ENCODE results near the gene PLEKHA7.
"Not testable (repeated sequence)": the region's sequence is repeated elsewhere in the genome, so short reads cannot be mapped to it uniquely, and the experiment has no call there.

Gene PLEKHA7

DNA sequence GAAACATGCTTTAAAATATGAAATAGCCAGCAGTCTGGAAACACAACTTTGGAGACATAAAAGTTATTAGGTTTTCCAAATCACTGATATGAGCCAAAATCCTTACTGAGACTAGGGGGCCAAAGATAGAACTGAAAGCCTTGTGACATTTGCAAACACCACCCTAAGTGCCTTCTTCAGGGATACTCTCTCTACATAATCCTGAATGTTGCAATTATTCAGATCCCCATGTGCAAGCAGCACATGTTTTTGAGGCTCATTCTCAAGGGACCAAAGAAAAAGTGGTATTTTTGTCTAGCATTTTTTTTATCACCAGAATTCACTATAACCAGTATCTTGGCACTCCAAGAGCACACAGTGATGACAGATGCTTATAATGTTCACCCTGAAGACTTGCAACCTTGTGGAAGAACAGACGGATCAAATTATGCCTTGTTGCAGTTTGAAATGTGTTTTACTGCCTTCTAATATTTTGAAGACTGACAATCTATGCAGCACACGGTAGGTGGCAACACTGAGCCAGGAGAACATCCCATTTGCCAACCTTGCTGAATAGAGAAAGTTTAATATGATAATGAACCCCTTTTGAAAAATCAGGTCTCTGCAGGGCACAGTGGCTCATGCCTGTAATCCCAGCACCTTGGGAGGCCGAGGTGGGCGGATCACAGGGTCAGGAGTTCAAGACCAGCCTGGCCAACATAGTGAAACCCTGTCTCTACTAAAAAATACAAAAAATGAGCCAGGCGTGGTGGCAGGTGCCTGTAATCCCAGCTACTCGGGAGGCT is 78.5 kb downstream of the PLEKHA7 start:
- DNase-seq = no peak

DNA sequence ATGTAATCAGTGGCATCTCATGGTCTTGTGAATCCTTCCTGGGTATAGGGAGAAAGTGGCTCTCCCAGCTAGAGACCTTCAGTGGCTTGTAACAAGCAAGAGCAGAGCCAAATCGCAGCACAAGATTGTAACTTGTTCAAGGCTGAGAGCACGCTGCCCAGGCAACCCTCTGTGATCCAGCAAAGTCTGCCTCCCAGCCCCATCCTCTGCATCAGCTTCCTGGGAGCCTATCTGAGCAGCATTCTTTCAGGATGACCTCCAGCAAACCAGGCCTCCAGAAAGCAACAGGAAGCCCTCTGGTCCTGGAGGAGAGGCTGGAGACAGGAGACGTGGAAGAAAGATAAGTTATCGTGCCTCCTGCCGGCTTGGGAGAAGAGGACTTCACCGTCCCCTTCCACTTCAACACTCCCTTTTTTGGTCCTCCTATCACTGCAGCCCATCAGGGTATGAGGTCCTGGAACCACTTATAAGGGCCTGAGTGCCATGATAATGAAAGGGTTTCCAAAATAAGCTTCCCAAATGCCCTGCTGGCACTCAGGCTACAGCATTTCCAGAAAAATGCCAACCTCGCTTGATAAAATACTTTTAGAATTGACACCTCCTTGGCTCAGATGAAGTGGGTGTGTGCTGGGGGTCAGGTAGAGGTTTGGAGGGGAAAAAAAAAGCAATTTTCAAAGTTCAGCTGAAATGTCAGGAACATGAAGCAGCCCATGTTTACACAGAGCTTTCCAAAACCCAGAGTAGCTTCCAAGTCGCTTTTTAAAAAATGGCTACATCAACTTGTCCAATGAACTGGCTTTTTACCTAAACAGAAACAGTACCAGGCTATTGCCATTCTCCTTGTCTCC is 80.2 kb downstream of the PLEKHA7 start:
- no peak for DNase-seq

DNA sequence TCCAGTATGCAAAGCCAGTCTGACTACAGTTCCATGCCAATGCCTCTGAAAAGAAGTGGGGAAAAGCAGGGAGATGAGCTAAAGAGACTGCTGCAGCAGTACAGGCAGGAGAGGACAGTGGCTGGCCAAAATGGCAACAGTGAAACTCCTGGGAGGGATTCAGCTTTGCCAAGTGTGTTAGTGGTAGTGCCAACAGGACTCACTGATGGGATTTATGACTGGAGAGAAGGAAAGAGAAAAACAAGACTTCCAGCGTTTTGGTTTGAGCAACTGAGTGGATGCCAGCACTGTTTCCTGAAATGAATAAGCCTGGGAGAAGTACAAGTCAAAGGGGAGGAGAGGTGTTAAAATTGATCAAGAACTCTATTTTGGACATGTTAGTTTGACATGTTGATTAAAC is 80.9 kb downstream of the PLEKHA7 start:
- DNase-seq = no peak

DNA sequence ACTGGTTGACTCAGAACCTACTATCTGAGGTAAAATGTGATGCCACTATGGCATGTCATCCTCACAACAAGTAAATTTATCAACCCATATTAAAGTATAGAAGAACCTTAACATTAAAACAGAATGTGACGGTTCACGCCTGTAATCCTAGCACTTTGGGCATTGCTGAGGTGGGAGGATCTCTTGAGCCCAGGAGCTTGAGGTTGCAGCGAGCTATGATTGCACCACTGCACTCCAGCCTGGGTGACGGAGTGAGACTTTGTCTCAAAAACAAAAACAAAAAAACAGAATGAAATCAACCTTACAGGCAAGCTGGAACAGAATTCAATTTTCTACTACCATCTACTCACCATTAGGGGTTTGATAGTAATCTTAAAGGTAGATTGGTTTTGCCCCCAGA is 86.2 kb downstream of the PLEKHA7 start:
- no peak for DNase-seq

DNA sequence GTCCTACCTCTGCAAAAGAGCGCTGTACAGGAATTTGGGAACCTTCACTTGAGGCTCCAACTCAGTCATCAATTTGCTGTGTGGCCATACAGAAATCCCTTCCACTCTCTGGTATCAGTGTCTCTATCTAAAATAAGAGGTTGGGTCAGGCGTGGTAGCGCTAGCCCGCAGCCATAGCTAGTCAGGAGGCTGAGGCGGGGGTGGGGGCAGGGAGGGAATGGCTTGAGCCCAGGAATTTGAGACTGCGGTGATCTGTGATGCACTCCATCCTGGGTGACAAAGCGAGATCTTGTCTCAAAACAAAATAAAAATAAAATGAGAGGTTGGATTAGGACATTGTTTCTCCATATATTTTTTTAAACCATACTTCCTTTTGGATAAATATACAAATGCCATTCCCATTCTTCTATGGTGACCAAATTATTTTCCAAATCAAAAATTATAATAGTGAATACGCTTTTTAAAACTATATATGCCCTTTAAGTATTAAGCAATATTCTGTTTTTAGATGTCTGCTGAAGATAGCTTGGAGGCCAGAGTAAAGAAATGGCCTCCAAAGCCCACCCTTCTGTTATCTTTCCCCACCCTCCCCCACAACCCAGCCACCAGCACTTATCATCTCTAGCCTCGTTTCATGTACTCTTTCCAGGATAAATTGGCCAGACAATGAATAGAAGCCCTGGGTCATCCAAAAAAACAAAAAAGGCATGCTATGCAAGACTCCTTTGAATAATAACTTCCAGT is 87.2 kb downstream of the PLEKHA7 start:
- no peak for DNase-seq

DNA sequence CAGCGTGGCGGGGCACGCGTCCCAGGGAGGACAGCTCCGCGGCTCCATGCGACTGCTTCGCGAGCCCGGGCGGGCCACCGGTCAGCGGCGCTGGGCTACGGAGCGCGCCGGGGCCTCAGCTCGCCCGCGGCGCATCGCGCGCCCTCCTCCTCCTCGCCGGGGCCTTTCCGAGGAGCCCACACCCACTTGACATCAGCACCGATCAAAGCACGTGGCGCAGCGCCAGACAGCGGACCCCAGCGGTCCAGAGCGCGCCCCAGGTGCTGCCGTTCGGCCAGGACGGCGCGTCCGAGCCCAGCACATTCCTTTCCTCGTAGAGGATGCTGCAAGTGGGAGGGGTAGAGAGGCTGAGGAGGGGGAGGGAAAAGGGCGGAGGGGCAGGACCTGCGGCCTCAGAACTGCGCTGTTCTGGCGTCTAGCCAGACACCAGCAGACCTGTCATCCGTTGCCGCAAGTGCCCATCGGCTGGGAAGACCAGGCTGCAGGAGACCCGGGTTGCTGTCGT is 88.6 kb downstream of the PLEKHA7 start:
- DNase-seq = no peak

DNA sequence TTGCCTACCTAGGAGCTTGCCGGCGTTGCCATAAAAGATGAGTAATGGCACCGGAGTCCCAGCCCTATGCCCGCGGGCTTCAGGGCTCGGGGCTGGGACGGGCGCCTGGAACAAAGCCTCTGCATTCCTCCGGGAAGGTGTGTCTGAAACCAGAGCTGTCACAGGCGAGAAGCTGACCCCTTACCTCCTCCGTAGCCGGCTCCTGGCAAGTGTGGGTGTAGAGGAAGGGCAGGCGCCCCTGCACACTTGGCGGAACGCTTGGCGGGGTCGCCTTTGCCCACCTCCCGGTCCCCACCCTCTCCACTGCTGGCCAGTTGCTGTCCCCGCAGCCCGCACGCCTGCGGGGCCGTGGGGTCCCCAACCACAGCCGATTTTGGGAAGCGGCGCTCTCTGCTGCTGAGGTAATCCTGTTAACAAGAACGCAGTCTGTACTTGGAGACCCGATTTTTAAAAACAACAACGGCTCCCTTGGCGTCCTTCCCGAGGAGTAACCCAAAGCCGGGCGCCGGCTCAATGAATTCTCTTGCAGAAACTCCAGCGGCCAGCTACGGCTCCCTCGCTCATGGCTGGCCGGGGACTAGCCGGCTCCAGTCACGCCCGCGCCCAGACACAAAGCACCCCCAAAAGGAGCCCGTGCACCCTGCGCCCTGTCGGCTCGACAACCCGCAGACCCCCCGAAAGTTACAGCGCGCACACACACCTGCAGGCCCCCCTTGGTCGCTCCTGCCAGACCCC is 89.2 kb downstream of the PLEKHA7 start:
- DNase-seq = no peak

DNA sequence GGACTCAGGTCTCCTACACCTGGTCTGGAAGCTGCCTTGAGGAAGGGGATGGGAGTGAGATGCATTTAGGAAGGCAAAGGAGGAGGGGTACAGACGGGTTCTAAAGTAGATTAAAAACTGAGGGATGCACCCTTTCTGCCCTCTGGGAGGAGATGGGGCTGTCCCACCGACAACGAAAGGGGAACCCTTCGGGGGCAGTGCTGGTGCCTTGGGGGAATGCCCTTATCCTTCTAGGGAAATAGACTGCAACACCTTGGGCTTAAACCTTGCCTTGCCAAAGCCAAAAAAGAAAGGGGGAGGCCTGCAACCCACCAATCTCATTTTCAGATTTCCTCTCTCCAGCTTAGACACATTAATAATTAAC is 89.8 kb downstream of the PLEKHA7 start:
- no peak for DNase-seq

DNA sequence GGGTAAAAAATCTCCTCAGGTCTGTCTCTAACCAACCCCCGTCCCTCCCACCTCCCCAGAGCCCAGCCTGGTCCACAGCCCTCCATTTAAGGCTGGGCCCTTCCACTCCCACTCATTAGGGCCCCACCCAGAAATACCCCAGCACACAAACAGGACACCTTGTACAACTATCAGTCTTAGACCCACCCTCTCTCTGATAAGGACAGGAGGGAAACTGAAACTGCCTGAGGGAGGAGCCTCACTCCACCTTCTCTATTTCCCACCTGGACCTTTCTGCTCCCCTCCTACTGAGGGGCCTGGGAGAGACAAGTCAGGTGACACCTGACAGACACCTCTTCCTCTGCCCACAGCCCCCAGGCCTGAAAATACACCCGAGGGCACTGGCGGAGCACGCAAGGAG is 90.2 kb downstream of the PLEKHA7 start:
- no peak for DNase-seq

DNA sequence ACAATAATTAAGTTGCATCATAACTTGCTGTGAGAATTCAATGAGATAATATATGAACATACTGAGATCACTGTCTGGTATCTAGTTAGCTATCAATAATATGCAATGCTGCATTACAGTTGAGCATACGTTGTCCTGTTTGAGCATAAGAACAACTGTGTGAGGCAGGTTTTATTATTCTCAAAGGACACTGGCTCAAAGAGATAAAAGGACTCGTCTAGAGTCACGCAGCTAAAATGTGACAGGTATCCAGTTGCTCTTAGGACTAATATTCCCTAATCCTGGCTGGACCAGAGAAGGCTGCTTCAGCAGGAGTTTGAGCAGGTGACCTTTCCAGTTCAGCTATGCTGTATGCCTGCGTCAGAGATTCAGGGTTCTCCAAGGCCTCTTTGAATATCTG is 92.5 kb downstream of the PLEKHA7 start:
- no peak for DNase-seq

DNA sequence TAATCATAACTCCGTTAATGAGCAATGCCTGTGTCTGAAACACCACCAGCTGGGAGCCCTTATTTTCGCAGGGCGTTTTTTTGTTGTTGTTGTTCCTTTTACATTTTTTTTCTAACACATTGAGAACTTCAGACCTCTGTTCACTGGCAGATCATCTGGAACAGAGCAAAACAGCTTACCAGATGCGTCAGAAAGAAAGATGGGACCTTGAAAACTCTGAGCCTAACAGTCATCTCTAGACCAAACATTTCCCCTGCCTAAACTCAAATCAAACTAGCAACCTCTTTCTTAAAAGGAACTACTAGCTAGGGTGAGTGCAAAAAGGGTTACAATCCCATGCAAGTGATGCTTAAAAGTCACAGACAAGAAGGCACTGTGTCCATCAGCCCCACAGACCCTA is 93.2 kb downstream of the PLEKHA7 start:
- no peak for DNase-seq

DNA sequence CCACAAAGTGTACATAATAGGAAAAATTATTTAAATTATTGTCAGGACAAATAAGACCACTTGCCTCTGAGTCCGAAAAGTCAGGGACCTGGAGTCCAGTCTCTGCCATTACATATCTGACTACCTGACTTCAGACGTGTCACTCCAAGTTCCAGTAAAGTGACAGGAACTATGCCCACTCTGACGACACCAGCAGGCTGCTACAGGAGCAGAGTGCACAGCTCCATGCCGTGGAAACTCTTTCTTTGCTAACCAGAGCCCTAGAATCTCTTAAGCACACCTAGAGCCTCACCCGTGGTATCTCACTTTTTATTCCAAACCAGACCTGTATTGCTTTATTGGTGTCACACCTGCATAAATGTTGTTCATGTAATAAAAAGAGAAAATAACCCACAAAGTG is 93.7 kb downstream of the PLEKHA7 start:
- no peak for DNase-seq

DNA sequence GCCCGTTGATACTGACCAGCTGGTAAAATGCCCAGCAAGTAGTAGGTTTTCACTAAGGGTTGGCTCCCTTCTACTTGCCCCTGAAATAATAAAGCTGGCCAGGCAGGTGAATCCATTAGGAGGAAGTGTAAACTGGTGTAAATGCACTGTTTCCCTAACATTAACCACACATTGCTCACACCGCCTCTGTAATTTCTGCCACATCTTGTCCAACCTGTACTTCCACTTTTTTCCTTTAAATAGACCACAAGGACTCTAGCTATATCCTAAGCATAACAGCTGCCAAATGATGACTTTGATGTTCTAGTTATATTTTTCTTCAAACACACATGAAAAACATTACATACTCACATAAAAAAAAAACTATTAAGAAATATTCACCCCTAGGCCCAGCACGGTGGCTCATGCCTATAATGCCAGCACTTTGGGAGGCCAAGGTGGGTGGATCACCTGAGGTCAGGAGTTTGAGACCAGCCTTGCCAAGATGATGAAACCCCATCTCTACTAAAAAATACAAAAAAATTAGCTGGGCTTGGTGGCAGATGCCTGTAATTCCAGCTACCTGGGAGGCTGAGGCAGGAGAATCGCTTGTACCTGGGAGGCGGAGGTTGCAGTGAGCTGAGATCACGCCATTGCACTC is 95.6 kb downstream of the PLEKHA7 start:
- DNase-seq = not testable (repeated sequence)

DNA sequence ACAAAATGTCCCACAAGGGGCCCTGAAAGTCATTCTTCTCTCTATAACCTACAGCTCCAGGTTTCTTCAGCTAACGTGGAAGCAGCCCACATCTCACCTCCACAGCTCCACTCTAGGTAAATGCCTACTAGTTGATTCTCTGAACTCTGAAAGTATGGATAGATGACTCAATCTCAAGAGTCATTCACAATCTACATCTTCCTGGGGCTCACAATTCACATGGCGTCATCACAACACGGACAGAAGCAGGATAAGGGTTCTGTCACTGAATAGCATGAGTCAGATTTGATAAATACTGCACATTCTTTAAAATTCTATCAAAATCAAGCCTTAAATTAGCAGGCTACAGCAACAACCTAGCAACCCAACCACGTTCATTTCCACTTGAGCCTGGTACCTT is 96.3 kb downstream of the PLEKHA7 start:
- no peak for DNase-seq

DNA sequence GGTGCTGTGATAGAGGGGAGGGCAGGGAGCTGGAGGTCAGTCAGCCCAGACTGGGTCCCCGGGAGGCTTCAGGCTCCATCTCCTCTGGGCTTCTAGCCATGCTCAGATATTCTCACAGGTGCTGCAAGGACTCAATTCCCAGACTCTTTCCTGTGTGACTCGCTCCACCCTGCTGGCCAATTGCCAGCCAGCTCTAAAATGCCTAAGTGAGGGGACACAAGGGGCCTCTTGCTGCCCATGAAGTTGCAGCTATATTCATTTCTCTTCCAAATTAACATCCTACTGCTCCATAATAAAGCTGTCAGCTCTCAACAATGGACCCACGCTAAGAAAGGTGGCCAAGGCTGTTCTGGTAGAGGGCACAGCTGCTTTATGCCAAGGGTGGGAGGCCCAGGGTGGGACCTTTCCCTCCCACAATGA is 101.5 kb downstream of the PLEKHA7 start:
- no peak for DNase-seq

DNA sequence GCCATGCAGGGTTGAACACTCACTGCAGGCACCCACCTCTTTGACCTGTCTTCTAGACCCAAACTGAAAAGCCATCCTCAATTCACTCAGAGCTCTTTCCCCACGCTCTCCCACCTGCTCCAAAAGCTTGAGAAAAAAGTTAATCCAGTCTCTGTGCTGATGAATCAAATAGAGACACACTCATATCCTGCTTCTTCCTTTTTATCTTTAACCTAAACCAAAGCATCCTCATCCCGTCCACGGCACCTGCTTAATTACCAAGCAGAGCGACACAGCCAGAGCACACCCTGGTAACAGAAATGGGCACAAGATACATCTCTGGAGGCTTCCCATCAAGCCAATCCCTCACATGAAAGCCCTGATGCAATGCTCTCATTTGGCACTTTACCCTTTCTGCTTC is 102.6 kb downstream of the PLEKHA7 start:
- DNase-seq = no peak

DNA sequence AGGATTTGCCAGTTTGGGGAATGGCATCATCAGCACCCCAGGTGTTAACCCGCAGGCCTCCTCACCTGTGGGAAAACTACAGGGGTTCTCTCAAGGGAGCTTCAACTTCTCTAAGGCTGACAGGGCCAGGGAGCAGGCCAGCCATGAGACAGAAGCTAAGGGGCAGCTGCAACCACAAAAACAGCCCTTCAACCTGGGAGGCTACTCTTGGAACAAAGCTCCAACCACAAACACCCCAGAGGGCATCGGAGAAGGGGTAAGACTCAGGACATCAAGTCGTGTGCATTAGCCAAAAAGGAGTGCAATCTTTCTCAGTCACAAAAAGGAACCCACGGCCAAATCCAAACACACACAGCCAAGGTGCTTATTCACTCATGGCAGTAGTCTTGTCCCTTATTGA is 103.0 kb downstream of the PLEKHA7 start:
- no peak for DNase-seq

DNA sequence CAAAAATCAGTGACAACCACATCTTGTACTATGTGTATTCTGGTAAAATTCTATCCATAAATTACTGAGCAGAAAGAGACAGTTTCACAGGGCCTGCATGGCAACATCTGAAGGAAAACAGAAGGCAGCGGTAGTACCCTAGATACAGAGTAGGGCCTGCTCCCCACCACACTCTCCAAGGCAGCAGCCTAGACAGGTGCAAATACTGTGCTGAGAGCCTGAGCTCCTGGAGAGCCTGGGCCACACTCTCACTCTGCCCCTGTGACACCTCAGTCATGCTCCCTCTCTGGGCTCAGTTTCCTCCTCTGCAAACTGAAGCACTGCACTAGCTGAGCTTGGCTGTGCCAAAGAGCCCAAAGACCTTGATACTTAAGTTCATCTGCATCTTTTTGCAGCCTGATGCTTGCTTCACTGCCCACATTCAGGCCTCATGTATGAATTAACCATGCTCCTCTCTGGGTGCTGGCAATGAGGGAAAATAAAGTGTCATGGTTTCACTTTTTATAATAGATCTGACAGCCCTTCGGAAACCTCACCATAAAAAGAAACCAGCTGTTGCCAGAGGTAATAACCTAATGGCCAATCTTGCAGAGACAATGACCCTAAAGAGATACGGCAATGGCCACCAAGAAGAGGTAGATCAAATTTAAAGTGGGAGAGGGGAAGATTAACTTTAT is 104.7 kb downstream of the PLEKHA7 start:
- DNase-seq = no peak

DNA sequence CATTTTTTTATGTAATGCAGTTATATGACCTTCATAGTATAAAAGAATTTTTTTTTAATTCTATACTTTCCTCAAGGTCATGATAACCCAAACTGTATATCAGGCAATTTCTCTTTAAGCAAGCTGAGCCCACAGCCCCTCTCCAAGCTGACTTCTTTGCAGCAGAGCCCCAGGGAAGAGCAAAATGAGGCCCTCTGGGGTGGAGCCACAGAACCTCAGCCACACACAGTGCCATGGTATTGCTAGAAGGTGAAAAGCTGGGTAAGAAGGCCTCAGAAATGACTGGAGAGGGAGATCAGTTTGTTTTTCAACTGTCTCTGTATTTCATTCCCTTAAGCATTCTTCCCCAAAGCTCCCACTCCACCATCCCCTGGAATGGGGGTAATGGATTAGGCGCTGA is 108.8 kb downstream of the PLEKHA7 start:
- DNase-seq = no peak

DNA sequence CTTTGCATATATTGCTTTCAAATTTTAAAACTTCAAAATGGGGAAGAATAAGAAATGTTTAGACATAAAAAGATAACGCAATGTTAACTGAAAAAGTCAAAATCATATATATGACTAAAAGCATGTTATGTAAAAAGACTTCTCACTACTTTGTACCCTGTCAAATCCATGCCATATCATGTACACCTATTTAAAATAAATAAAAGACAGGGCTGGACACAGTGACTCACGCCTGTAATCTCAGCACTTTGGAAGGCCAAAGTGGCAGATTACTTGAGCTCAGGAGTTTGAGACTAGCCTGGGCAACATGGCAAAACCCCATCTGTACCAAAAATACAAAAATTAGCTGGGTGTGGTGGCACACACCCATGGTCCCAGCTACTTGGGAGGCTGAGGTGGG is 109.5 kb downstream of the PLEKHA7 start:
- DNase-seq = not testable (repeated sequence)

DNA sequence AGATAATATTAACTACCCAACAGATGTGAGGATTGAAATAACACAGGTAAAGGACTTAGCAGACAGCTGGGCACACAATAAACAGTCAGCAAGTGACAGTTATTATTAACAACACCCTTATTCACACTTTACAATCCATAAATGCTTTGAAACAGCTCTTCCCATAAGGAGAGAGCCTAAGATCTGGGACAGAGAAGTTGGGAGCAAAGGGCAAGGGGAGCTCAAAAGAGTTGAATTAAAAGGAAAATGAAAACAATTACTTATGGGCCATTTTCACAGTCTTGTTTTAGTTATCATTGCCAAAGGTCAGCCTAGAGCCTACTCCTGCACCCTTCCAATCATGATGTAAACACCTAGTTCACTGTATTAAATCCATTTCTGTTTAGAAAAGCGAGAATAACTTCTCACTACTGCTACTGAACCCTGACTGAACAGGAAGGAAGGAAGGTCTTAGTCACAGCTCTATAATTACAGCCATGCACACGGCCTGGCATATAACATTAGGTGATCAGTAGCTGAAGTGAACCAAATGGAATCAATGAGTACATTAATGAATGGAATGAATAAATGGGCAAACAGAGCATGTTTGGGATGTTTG is 111.3 kb downstream of the PLEKHA7 start:
- no peak for DNase-seq
